NB4 (cell line): ENCODE results near the gene SNAPC3.

Experiments
- CTCF ChIP-seq: IDR thresholded peaks from one replicate; pipeline ENCODE4 v1.5.1; 2012; ENCODE audit warnings: low read depth, low read length
- MAX ChIP-seq: IDR thresholded peaks from 2 replicates; pipeline ENCODE4 v1.6.1; 2011; ENCODE audit warnings: low read depth, low read length
- MYC ChIP-seq: IDR thresholded peaks from 2 replicates; pipeline ENCODE4 v1.6.1; 2011; ENCODE audit warnings: low read depth, low read length

- TF ChIP-seq CTCF (no peak), MAX (no peak), MYC (no peak)
These were observed 44.8 kb upstream of the SNAPC3 start for GRCh38 chr9:15377625-15378540.
